GM11168 (cell line): ENCODE measurements around the gene CCR5AS.
"Not testable (repeated sequence)": the region's sequence is repeated elsewhere in the genome, so short reads cannot be mapped to it uniquely, and the experiment has no call there.

Experiments used
- in situ Hi-C: fragments of 300-500 bp; cut with MboI; formaldehyde crosslinking; loops from one replicate; pipeline ENCODE4 v1.12.0; 2022; ENCODE audit warnings: low sequenced_read_pairs; ENCODE audit not compliant: unreplicated experiment

The CCR5AS gene

DNA sequence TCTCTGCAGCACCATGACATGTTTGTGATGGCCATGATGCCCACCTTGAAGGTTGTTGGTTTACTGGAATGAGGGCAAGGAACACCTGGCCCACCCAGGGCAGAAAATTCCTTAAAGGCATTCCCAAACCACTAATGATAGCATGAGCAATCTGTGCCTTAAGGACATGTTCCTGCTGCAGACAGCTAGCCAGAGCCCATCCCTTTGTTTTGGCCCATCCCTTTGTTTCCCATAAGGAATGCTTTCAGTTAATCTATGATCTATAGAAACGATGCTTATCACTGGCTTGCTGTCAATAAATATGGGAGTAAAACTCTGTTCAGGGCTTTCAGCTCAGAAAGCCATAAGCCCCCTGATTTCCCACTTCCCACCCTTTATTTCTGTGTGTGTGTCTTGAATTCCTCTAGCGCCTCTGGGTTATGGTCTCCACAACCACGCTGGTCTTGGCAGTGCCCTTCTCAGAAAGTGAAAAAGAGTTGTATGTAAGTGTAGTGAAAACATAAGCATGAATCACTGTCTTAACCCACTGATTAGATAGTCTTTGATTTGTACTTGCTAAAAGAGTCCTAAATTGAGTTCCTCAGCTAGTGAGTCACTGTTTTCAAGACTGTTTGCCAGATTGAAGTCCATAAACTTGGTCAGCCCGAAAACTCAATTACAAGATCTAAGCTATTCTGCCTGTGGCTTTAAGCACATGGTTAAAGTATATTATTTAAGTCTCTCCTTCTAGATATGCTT lies 72.0 kb downstream of the CCR5AS start:
- in situ Hi-C loops: no loop called here

DNA sequence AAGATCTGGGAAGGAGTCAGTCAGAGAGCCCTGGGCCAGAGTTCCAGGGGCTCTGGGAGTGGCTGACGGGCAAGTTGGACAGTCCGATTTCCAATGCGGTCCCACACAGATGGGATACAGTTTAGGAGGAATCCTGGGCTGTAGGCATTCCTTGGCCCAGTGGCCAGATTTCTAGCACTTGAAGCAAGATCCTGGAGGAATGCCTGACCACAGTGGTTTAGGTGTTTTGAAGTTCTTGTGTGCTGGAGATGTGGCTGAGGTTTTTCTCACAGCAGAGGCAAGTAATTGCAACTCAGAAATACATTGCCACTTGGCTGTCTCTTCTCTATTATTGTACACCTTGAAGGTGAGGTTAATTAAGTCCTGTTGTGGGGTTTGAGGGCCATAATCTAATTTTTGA lies 76.2 kb downstream of the CCR5AS start:
- in situ Hi-C loops: not testable (repeated sequence)

DNA sequence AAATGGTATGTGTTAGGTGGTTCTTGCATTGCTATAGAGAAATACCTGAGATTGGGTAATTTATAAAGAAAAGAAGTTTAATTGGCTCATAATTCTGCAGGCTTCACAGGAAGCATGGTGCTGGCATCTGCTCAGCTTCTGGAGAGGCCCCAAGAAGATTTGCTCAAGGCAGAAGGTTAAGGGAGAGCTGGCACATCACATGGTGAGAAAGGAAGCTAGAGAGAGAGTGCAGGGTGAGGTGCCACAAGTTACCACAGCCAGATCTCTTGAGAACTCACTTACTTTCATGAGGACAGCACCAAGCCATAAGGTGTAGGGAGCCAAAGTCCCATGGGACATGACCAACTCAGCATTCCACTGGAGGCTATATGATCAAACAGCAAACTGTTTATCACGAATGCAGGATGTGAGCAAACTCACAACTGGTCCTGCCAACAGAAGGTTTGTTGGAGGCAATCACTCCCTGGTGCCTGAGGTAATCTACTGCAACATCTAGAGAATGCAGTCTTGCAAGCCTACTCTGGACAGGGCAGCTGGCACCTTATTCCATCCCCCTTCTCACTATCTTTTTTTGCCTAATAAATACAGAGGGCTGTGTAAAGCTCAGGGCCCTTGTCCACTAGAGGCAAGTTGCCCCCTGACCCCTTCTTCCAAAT lies 81.1 kb downstream of the CCR5AS start:
- in situ Hi-C loops: no loop called here

DNA sequence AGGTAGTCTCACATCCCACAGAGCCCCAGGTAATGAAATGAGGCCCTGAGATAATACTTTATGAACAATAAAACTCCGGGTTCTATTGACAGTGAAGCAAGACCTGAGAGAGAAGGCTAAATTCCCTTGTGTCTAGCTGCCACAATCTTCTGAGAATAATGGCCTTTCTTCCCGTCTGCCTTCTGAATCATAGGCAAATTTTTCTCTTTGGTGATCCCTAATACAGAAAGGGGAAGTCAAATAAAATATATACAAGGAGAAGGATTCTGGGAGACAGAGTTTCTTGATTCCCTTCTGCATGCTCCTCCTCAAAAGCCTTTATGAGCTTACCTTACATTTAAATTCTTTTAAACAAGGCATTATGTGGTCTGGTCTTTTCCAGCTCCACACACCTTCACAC lies 82.8 kb downstream of the CCR5AS start:
- in situ Hi-C loops: no loop called here

DNA sequence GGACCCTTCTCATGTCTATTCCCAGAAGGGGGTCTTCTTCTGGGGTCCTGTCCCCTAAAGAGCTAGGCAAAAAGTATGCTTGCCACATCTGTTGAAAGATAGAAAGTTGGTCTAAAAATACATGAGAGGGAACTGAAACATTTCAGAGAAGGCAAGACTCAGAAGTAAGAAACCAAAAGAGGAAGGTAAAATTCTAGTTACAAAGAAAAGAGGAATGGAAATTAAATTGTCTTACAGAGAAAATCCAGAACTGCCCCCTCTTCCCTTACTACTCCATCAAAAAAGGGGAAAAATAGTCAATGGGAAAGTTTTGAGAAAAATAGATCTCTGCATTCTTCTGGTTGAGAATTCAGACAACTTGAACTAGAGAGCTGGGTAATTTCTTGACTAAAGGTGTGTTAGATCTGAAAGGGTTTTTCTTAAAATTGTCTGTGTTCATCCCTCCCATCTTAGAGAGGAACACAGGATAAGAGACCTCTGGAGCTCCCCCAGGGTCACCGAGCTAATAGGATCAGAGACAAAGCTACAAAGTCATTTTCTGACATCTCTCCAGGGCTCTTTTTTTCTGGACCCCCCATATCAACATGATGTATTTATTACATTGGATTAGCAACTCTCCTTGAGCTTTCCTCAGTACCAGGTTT lies 85.3 kb downstream of the CCR5AS start:
- in situ Hi-C loops: no loop called here

DNA sequence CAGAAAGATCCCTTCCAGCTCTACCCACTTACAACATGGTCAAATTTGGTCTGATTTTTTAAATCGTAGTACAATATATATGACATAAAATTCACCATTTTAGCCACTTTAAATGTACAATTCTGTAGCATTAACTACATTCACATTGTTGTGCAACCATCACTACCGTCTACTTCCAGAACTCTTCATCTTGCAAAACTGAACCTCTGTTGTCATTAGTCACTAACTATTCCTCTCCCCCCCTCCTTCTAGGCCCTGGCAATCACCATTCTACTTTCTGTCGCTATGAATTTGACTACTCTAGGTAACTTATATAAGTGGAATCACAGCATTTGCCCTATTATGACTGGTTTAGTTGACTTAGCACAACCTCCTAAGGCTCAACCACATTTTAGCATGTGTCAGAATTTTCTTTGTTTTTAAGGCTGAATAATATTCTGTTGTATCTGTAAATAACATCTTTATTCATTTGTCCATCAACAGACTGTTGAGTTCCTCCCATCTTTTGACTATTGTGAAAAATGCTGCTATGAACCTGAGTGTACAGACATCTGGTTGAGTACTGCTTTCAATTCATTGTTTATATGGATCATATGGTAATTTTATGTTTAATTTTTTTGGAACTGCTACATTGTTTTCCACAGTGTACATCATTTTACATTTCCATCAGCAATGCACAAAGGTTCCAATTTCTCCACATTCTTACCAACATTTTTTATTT lies 88.5 kb downstream of the CCR5AS start:
- in situ Hi-C loops: no loop called here

DNA sequence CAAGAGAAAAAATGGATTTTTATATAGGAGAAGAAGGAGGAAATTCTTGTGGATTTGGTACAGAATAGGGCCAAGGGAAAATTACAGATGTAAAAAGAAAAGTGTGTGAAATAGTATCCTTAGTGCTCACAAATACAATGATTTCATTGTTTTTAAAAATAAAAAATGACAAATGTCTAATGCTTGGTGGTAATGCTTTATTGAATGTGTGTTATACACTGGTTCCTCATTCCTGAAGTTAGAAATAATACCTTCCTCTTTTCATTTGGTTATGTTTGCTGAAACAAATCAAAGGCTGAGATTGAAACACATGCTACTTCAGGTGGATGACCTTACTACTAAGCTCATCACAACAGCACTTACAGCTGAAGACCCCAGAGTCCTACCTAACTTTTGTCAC lies 90.7 kb downstream of the CCR5AS start:
- in situ Hi-C loops: no loop called here

DNA sequence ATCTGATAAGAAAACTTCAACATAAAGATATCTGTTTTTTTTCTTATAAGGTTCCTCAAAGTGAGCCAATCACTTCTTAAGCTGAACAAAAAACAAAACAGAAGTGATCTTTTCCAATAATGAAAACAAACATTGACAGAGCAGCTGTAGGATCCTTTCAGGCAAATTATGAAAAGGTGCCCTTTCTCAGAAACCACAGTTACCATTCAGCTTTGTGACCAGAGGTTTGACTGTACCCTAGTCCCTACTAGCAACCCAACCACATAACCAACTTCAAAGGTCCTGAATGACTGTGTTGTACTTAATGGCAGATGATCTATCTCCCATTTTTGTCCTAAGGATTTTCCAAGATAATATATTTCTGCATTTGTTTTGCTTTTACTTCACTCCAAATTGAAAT lies 92.3 kb downstream of the CCR5AS start:
- in situ Hi-C loops: no loop called here
